Activated CD8-positive, alpha-beta T cell treated with anti-CD3 and anti-CD28 coated beads for 36 hours (primary cell): ENCODE results near the gene SERP2. TPM values are rescaled to one million over a fixed set of nuclear protein-coding genes. Genes with fewer than 3 reads are reported as not detected.

Experiments used
- ATAC-seq: fragments of 200-7000 bp; cut with Tn5 transposase; one replicate; pipeline ENCODE4 v1.10.0; 2021; ENCODE audit warnings: mild to moderate bottlenecking, moderate library complexity
- CTCF ChIA-PET: fragments of 350-600 bp; sonication (Branson Sonifier 250); formaldehyde crosslinking; loops from one replicate; lab custom pipeline; 2021; ENCODE audit warnings: antibody characterized with exemption; lab: Charles Lee
- POLR2A ChIA-PET: fragments of 350-600 bp; sonication (Branson Sonifier 250); formaldehyde crosslinking; loops from one replicate; lab custom pipeline; 2021; ENCODE audit warnings: antibody characterized with exemption; lab: Charles Lee
- DNase-seq: peaks from one replicate; pipeline ENCODE4 v3.0.0-alpha.2; 2020
- H3K27ac Mint-ChIP-seq: one replicate; pipeline ENCODE4 v1.8.0; 2021; ENCODE audit warnings: mild to moderate bottlenecking, mixed read lengths
- H3K27me3 Mint-ChIP-seq: one replicate; pipeline ENCODE4 v1.8.0; 2021; ENCODE audit warnings: mixed read lengths
- H3K36me3 Mint-ChIP-seq: one replicate; pipeline ENCODE4 v1.8.0; 2021; ENCODE audit warnings: low read depth, mixed read lengths
- H3K4me1 Mint-ChIP-seq: one replicate; pipeline ENCODE4 v1.8.0; 2021; ENCODE audit warnings: low read depth, mixed read lengths
- H3K4me3 Mint-ChIP-seq: one replicate; pipeline ENCODE4 v1.8.0; 2021; ENCODE audit warnings: mild to moderate bottlenecking, moderate library complexity, mixed read lengths
- H3K9me3 Mint-ChIP-seq: one replicate; pipeline ENCODE4 v1.8.0; 2021; ENCODE audit warnings: mixed read lengths
- intact Hi-C: fragments of 100-400 bp; cut with micrococcal nuclease; formaldehyde crosslinking; loops from one replicate; pipeline ENCODE4 v1.10.0; 2022
- total RNA-seq, 2 experiments: library from RNA; stranded (reverse); gene quantifications; one replicate each; pipeline ENCODE4 v1.2.3, GENCODE V29; 2021
- TF ChIP-seq, protein P1 (sequence below): fragments of 200-600 bp; IDR thresholded peaks from one replicate; pipeline ENCODE4 v1.8.0; 2022; ENCODE audit warnings: antibody characterized with exemption, mild to moderate bottlenecking

The SERP2 gene
- total RNA-seq, 2 experiments from 2014 or later = 0.63 to 1.1 TPM

DNA sequence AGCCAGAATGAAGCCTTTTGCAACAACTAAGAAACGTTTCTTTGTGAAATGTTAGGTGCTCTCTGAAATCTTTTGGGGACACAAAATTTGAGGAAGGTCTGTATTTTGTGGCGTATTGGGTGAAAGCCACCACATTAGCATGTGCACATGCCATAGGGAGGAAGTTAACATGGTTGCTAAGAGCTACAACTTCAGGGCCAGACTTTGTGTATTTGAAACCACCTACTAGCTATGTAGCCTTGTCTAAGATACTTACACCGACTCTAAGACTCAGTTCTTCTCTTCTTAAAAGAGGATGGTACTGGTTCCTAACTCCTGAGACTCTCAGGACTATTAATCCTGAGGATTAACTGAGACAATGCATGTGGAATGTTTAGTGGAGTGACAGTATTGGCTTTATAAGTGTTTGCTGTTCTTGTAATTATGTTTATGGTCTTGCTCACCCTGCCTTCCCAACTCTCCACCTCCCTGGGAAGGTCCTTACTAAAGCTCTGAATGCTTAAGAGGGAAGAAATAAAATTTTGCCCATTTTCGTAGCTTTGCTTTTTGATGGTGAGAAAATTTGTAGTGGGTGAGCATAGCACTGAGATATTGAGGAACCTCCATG, 15.5 kb downstream of the SERP2 start:
- ATAC-seq (no peak), DNase-seq (no peak)
- no peak overlapping the region for H3K27ac Mint-ChIP-seq
- ChIA-PET CTCF (no interaction called here), POLR2A (interaction anchor here (0.6 kb wide), 1 partner anchor 142 kb away, joined by 6 read pairs; no protein-coding TSS in a partner anchor)
- H3K4me1 Mint-ChIP-seq = peaks cover 2% of the 10 kb centered on the region
- H3K27me3 Mint-ChIP-seq = peaks cover 2% of the 10 kb centered on the region
- TF ChIP-seq, protein P1, sequence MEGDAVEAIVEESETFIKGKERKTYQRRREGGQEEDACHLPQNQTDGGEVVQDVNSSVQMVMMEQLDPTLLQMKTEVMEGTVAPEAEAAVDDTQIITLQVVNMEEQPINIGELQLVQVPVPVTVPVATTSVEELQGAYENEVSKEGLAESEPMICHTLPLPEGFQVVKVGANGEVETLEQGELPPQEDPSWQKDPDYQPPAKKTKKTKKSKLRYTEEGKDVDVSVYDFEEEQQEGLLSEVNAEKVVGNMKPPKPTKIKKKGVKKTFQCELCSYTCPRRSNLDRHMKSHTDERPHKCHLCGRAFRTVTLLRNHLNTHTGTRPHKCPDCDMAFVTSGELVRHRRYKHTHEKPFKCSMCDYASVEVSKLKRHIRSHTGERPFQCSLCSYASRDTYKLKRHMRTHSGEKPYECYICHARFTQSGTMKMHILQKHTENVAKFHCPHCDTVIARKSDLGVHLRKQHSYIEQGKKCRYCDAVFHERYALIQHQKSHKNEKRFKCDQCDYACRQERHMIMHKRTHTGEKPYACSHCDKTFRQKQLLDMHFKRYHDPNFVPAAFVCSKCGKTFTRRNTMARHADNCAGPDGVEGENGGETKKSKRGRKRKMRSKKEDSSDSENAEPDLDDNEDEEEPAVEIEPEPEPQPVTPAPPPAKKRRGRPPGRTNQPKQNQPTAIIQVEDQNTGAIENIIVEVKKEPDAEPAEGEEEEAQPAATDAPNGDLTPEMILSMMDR = no peak
- intact Hi-C loops = no loop called here
- H3K4me3 Mint-ChIP-seq = no peak overlapping the region
- H3K9me3 Mint-ChIP-seq = no peaks in the 10 kb centered on the region
- H3K36me3 Mint-ChIP-seq = no peaks in the 10 kb centered on the region

DNA sequence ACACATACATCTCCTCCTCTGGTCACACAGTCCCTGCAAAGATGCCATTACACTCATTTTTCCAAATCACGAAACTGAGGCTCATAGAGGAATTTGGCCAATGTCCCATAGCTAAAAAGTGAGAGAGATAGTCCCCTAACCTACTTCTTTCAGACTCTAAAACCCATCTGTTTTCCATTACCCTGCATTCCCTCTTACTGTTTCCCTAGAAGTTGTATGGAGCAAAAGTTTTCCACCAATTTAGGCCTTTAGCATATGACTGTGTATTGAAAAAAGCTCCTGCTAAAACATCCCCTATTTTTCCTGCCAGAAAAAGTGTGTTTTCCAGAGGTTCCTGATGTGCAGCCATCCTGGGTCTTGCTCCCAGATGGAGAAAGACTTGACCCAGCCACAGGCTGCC, 16.3 kb downstream of the SERP2 start:
- ATAC-seq (no peak), DNase-seq (no peak)
- CTCF ChIA-PET = no interaction called here
- Mint-ChIP-seq H3K36me3 (no peaks in the 10 kb centered on the region), H3K27me3 (peaks cover 2% of the 10 kb centered on the region), H3K4me3 (no peak overlapping the region), H3K27ac (no peak overlapping the region), H3K4me1 (peaks cover 2% of the 10 kb centered on the region), H3K9me3 (no peaks in the 10 kb centered on the region)
- TF ChIP-seq, protein P1 = no peak
- POLR2A ChIA-PET = interaction anchor here (0.6 kb wide), 1 partner anchor 142 kb away, joined by 6 read pairs; no protein-coding TSS in a partner anchor
- intact Hi-C loops = no loop called here

DNA sequence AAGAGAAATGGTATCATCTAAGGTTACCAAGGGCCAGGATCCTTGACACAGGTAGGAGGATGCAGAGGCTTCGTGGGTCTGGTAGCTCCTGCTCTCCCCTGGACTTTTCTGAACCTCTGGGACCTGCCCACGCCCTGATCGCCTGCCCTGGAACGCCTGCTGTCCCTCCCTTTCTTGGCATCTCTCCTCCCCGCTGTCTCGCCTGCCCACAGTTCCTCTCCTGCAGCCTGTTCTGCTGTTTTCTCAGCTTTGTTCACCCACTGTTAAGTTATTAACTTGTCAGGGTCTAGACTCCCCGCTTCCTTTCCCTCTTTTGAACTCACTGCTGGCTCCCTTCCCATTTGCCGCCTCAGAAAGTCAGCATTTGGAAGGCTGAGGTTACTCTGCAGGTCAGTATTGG, 19.8 kb downstream of the SERP2 start:
- CTCF ChIA-PET = interaction anchor here (0.8 kb wide), 1 partner anchor 462 kb away, joined by 3 read pairs; no protein-coding TSS in a partner anchor

DNA sequence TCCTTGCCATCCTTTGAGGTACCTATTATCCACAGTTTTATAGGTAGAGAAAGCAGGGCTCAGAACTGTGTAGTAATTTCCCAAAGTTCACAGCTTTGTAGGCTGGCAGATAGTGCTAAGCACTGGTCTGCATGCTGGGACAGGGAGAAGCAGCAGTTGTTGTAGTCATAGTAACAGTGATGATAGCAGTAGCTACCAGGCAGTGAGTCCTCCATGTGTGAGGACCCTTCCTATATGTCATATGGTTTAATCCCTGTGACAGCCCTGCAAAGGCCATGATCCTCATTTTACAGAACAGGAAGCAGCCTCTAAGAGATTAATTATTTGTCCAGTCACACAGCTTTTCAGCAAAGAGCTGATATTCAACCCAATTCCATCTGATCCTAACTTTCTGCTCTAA, 21.0 kb downstream of the SERP2 start:
- POLR2A ChIA-PET = no interaction called here
- H3K4me1 Mint-ChIP-seq = peaks cover 2% of the 10 kb centered on the region
- H3K27me3 Mint-ChIP-seq = peaks cover 2% of the 10 kb centered on the region

More for the DNA sequence above, 19.8 kb downstream of the SERP2 start:
- intact Hi-C loops = no loop called here
- H3K36me3 Mint-ChIP-seq = no peaks in the 10 kb centered on the region
- ATAC-seq (no peak), DNase-seq (no peak)
- peaks cover 2% of the 10 kb centered on the region for H3K4me1 Mint-ChIP-seq
- H3K27ac Mint-ChIP-seq = no peak overlapping the region
- no peaks in the 10 kb centered on the region for H3K9me3 Mint-ChIP-seq
- H3K4me3 Mint-ChIP-seq = no peak overlapping the region
- H3K27me3 Mint-ChIP-seq = peaks cover 2% of the 10 kb centered on the region
- TF ChIP-seq, protein P1 = no peak
- POLR2A ChIA-PET = no interaction called here

More for the DNA sequence above, 21.0 kb downstream of the SERP2 start:
- TF ChIP-seq, protein P1 = no peak
- no peak for DNase-seq
- Mint-ChIP-seq H3K27ac (no peak overlapping the region), H3K9me3 (no peaks in the 10 kb centered on the region), H3K4me3 (no peak overlapping the region), H3K36me3 (no peaks in the 10 kb centered on the region)
- ATAC-seq = no peak
- intact Hi-C loops = no loop called here
- CTCF ChIA-PET = no interaction called here
